Stimulated activated naive CD8-positive, alpha-beta T cell treated with anti-CD3 and anti-CD28 coated beads, Interleukin-15, Interleukin-2, amounts not matched to agents 100 ng/mL and 50 ng/mL, for 24 hours (primary cell): ENCODE results near the gene FAIM2.
"Not testable (repeated sequence)": the region's sequence is repeated elsewhere in the genome, so short reads cannot be mapped to it uniquely, and the experiment has no call there.

Source experiments
- H3K27ac Mint-ChIP-seq: one replicate; pipeline ENCODE4 v1.8.0; 2021; ENCODE audit warnings: mild to moderate bottlenecking, mixed read lengths
- H3K27me3 Mint-ChIP-seq: one replicate; pipeline ENCODE4 v1.8.0; 2021; ENCODE audit warnings: mixed read lengths
- H3K36me3 Mint-ChIP-seq: one replicate; pipeline ENCODE4 v1.8.0; 2021; ENCODE audit warnings: low read depth, mixed read lengths
- H3K4me1 Mint-ChIP-seq: one replicate; pipeline ENCODE4 v1.8.0; 2021; ENCODE audit warnings: low read depth, mixed read lengths
- H3K4me3 Mint-ChIP-seq: one replicate; pipeline ENCODE4 v1.8.0; 2021; ENCODE audit warnings: mild to moderate bottlenecking, mixed read lengths
- H3K9me3 Mint-ChIP-seq: one replicate; pipeline ENCODE4 v1.8.0; 2021; ENCODE audit warnings: mixed read lengths

Gene FAIM2

DNA sequence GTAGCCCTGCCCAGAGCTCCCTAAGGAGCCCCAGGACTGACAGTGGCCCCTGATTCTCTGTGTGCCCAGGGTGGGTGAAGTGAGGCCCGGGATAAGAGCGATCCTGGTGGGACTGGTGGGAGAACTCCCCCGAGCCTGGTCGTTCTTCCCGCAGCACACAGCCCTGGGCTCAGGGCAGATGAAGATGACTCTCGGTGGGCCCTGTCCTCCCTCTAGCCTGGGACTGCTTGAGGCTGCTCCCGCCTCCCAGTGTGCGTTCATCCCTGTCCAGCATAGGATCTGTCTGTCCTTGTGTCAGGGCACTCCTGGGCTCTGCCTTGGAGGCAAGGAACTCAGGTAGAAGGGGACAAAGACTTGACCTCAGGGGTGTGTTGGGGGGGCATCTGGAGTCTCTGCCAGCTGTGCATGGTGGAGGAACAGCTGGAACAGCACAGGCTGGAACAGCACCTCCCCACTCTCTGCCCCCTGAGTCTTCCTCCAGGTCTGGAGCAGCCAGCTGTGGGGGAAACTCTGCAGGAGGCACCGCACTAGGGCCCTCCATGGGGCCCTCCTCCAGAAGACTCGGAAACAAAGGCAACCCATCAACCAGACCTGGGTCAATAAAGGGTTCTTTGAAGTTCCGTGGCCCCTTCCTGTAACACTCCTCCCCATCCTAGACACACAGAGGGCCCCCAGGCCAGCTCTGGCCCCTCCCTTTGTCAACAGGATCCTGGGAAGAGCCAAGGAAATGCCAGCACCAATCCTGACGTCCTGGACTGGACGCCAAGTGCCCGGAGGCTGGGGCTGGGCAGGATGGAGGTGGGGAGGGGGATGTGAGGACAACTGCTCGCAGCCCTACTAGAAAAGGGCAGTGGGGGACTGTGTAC lies 15.9 kb downstream of the FAIM2 start:
- Mint-ChIP-seq H3K27me3 (peaks cover 10% of the 10 kb centered on the region), H3K27ac (no peak overlapping the region), H3K4me1 (no peaks in the 10 kb centered on the region), H3K9me3 (no peaks in the 10 kb centered on the region), H3K4me3 (no peak overlapping the region), H3K36me3 (no peaks in the 10 kb centered on the region)

- Mint-ChIP-seq H3K36me3 (no peaks in the 10 kb centered on the region), H3K4me3 (no peak overlapping the region), H3K4me1 (no peaks in the 10 kb centered on the region), H3K27ac (no peak overlapping the region), H3K9me3 (no peaks in the 10 kb centered on the region), H3K27me3 (peaks cover 7% of the 10 kb centered on the region)
Observed at GRCh38 chr12:49887091-49887490, 16.6 kb downstream of the FAIM2 start.

DNA sequence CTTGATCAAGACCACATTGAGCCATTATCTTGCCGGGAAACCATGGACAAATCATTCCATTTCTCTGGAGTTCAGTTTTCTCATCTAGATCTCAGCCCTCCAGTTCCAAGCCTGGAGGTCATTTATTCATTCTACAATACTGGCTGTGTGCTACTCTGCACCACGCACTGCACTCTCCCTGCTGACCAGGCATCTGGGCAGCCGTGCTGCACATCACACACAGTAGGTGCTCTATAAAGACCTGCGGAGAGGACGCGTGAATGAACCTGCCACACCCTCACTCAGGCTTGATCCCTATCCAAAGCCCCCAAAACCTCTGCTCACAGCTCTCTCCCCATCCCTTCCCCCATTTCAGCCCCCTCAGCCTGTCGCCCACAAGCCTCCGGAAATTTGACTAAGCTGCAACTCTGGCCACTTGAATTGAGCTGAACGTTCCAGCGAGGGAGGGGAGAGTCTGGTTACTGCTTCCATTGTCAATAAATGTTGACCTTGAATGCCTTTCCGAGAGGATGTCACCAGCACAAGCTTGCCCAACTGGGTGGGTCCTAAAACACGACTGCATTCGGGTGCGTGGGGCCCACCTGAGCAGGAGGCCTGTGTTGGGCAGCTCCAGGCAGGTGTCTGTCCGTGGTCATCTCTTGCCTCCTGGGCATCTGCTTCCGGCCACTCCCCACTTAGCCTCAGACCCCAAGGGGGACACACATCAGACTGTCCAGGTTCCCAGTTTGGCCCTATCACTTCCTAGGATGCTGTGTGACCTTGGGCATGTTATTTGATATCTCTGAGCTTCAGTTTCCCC lies 17.8 kb downstream of the FAIM2 start:
- Mint-ChIP-seq H3K27me3 (peaks cover 6% of the 10 kb centered on the region), H3K36me3 (no peaks in the 10 kb centered on the region), H3K27ac (no peak overlapping the region), H3K4me3 (no peak overlapping the region), H3K9me3 (no peaks in the 10 kb centered on the region), H3K4me1 (no peaks in the 10 kb centered on the region)

- Mint-ChIP-seq H3K4me1 (no peaks in the 10 kb centered on the region), H3K27me3 (peaks cover 6% of the 10 kb centered on the region), H3K27ac (no peak overlapping the region), H3K36me3 (no peaks in the 10 kb centered on the region), H3K4me3 (no peak overlapping the region), H3K9me3 (peaks cover 2% of the 10 kb centered on the region)
Observed at GRCh38 chr12:49885118-49885517, 18.6 kb downstream of the FAIM2 start.

- Mint-ChIP-seq H3K36me3 (no peaks in the 10 kb centered on the region), H3K4me3 (no peak overlapping the region), H3K27ac (no peak overlapping the region), H3K27me3 (peaks cover 6% of the 10 kb centered on the region), H3K4me1 (no peaks in the 10 kb centered on the region), H3K9me3 (peaks cover 23% of the 10 kb centered on the region)
Observed at GRCh38 chr12:49882851-49883464, 20.7 kb downstream of the FAIM2 start.

GRCh38 chr12:49882248-49882850 lies 21.4 kb downstream of the FAIM2 start:
- Mint-ChIP-seq H3K9me3 (peaks cover 27% of the 10 kb centered on the region), H3K27ac (no peak overlapping the region), H3K4me1 (no peaks in the 10 kb centered on the region), H3K4me3 (no peak overlapping the region), H3K27me3 (peaks cover 6% of the 10 kb centered on the region), H3K36me3 (no peaks in the 10 kb centered on the region)

- Mint-ChIP-seq H3K4me1 (no peaks in the 10 kb centered on the region), H3K27me3 (no peaks in the 10 kb centered on the region), H3K27ac (no peak overlapping the region), H3K36me3 (no peaks in the 10 kb centered on the region), H3K4me3 (no peak overlapping the region), H3K9me3 (peaks cover 27% of the 10 kb centered on the region)
Observed at GRCh38 chr12:49881415-49882247, 22.1 kb downstream of the FAIM2 start.

DNA sequence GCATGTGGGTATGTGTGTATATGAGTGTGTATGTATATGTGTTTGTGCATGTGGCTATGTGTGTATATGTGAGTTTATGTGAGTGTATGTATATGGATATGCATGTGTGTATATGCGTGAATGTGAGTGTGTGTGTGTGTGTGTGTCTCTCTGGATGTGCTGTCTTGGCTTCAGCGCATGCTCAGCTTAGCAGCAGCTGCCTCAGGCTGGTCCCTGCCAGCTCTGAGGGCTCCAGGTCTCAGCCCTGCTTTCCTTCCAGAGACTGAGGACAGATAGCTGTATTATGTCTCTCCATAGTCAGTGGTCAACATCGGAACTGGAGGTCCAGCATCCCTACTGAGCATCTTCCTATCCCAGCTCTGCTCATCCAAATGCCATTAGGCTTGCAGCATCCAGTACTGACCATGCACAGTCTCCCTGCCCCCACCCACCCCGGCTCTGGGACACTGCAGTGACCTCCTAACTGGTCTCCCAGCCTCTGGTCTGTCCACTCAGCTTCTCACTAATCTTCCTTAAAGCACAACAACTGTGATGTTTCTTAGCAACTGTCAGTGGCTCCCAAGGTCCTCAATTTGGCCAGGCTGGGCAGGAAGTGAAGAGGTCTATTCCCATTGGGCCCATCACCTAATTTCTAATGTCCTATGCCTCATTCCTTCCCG lies 22.8 kb downstream of the FAIM2 start:
- Mint-ChIP-seq H3K27ac (no peak overlapping the region), H3K4me3 (no peak overlapping the region), H3K4me1 (no peaks in the 10 kb centered on the region), H3K36me3 (no peaks in the 10 kb centered on the region), H3K27me3 (no peaks in the 10 kb centered on the region), H3K9me3 (peaks cover 27% of the 10 kb centered on the region)

- Mint-ChIP-seq H3K9me3 (peaks cover 27% of the 10 kb centered on the region), H3K27ac (peak overlapping the region; percentile 3)
- H3K27me3 Mint-ChIP-seq, H3K4me3 Mint-ChIP-seq, H3K36me3 Mint-ChIP-seq, H3K4me1 Mint-ChIP-seq: not testable (repeated sequence)
Observed at GRCh38 chr12:49879065-49879464, 24.6 kb downstream of the FAIM2 start.

DNA sequence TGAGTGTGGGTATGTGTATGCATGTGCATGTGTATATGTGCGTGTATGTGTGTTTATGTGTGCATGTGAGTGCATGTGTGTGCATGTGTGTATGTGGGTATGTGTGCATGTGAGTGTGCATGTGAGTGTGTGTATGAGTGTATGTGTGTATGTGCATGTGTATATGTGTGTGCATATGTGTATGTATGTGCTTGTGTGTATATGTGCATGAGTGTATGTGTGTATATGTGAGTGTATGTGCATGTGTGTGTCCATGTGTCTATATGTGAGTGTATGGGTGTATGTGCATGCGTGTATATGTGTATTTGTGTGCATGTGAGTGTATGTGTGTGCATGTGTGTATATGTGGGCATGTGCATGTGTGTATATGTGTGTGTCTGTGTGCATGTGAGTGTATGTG lies 25.7 kb downstream of the FAIM2 start:
- Mint-ChIP-seq H3K27ac (no peak overlapping the region), H3K4me3 (no peak overlapping the region), H3K4me1 (no peaks in the 10 kb centered on the region), H3K9me3 (peaks cover 27% of the 10 kb centered on the region), H3K27me3 (no peaks in the 10 kb centered on the region), H3K36me3 (no peaks in the 10 kb centered on the region)

- Mint-ChIP-seq H3K4me1 (no peaks in the 10 kb centered on the region), H3K4me3 (no peak overlapping the region), H3K36me3 (no peaks in the 10 kb centered on the region), H3K9me3 (peaks cover 27% of the 10 kb centered on the region), H3K27me3 (no peaks in the 10 kb centered on the region), H3K27ac (no peak overlapping the region)
Observed at GRCh38 chr12:49877066-49877465, 26.6 kb downstream of the FAIM2 start.

- no peak overlapping the region for H3K27ac Mint-ChIP-seq
- H3K4me3 Mint-ChIP-seq = no peak overlapping the region
- H3K4me1 Mint-ChIP-seq = no peaks in the 10 kb centered on the region
- H3K9me3 Mint-ChIP-seq = peaks cover 27% of the 10 kb centered on the region
- no peaks in the 10 kb centered on the region for H3K36me3 Mint-ChIP-seq
- no peaks in the 10 kb centered on the region for H3K27me3 Mint-ChIP-seq
Observed at GRCh38 chr12:49876070-49876469, 27.6 kb downstream of the FAIM2 start.

DNA sequence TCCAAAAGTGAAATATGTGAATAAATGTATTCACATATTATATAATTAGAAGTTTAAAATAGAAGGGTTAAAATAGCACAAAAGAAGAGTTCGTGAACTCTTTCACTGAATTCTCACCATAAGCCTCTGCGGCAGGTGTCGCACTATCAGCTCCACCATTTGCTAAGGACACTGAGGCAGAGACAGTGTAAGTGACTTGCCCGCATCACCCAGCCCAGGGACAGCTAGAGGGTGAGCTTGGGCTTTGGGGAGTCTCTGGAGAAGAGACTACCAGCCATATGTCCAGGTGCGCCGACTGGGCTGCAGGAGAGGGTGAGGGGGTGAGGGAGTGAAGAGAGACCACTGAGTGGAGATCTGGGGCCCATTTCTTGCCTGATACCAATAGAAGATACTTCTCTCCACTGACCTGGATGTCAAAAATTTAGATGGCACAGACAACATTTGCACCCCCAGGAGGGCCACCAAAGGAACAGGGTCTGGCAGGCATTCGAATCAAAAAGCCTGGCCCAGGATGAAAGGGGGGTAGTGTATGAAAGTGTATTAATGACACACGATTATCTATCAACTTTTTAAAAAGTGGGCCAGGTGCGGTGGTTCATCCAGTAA lies 28.5 kb downstream of the FAIM2 start:
- Mint-ChIP-seq H3K4me3 (no peak overlapping the region), H3K27me3 (no peaks in the 10 kb centered on the region), H3K4me1 (no peaks in the 10 kb centered on the region), H3K36me3 (no peaks in the 10 kb centered on the region), H3K27ac (no peak overlapping the region), H3K9me3 (peaks cover 26% of the 10 kb centered on the region)
